ENCODE data around the gene ATP1B1.

GRCh38 chr1:169094897-169095569 lies 11.5 kb upstream of the ATP1B1 start:
- TF ChIP-seq, protein P1, sequence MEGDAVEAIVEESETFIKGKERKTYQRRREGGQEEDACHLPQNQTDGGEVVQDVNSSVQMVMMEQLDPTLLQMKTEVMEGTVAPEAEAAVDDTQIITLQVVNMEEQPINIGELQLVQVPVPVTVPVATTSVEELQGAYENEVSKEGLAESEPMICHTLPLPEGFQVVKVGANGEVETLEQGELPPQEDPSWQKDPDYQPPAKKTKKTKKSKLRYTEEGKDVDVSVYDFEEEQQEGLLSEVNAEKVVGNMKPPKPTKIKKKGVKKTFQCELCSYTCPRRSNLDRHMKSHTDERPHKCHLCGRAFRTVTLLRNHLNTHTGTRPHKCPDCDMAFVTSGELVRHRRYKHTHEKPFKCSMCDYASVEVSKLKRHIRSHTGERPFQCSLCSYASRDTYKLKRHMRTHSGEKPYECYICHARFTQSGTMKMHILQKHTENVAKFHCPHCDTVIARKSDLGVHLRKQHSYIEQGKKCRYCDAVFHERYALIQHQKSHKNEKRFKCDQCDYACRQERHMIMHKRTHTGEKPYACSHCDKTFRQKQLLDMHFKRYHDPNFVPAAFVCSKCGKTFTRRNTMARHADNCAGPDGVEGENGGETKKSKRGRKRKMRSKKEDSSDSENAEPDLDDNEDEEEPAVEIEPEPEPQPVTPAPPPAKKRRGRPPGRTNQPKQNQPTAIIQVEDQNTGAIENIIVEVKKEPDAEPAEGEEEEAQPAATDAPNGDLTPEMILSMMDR (IDR thresholded peaks at IDR 0.05): no peak
- TF ChIP-seq POLR2A (IDR thresholded peaks at IDR 0.05): no peak
